ENCODE measurements around the gene TRABD2B. TPM values are rescaled to one million over a fixed set of nuclear protein-coding genes. Genes with fewer than 3 reads are reported as not detected.
A peak's percentile ranks its signal among the peaks of the same experiment; 100 is the strongest.

The TRABD2B gene
- total and polyA plus RNA-seq, 4 donors: 0.28 to 2.6 (median 1.3) TPM

DNA sequence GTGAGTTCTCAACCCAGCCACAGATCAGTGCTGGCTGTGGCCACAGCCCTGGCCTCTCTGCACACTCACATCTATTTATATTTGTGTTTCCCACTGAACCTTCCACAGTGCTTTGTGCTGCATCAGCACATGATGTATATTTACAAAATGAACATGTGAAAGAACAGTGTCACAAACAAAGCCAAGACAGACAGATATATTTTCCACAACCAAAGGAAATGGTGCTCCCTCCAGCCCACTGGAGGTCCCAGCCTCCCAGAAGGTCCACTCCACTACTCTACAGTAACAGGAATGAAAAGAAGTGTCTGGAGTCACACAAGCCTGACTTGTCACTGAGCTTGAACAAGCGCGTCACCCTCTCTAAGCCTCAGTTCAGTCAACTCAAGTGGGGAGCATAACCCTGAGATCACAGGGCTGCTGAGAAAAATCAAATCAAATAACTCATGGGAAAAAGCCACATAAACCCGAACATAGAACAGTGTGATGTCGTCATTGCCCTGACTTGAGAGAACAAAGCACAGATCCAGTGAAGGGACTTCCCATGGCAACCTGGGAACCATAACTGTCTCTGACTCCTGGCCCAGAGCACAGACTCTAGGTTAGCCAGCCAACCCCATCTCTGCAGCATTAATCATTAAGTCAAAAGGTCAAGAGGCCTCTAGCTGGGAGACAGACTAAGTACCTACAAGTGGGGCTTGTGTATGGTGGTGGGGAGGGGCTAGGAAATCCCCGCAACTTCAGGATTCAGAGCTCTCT, 121.2 kb downstream of the TRABD2B start (continued):
- peak in 1 of 2 donors; percentile 32 for TF ChIP-seq RAD21 (IDR thresholded peaks at IDR 0.05)
- no peak for TF ChIP-seq FOXA1 (IDR thresholded peaks at IDR 0.05)
- no peak for TF ChIP-seq EGR1 (IDR thresholded peaks at IDR 0.05; ENCODE audit: low read depth in 2 of 2)
- peak; percentile 17 to 46 for TF ChIP-seq HNF4A (conservative IDR thresholded peaks at IDR 0.05)

DNA sequence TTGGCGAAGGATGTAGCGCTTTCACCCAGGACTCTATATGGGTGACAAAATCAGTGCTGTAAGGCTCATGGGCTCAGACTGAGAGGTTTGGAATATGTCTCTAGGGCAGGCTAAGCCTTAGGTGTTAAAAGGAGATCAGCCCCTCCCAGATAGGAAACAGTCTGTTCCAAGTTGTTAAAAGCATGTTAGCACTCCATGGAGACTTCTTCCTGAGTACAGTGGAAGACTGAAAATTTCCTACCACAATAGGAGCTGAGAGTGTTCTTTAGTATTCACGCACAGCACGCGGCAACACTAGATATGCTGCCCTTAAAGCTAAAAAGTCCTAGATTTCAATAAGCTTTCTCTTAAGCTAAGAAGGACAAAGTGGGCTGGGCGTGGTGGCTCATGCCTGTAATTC, 122.1 kb downstream of the TRABD2B start:
- no peaks in the 10 kb centered on the region for H3K27me3 ChIP-seq (ENCODE audit: control insufficient read depth in 4 of 4, insufficient read depth in 4 of 4, low read length in 3 of 4)
- H3K9ac ChIP-seq (ENCODE audit: low read depth in 1 of 2, low read length in 2 of 2): no peak overlapping the region
- no peak for DNase-seq (ENCODE audit: low spot score)
- 94% methylated on average over 6 of the region's 6 CpGs for WGBS
- TF ChIP-seq FOXA1 (IDR thresholded peaks at IDR 0.05) (no peak), TAF1 (conservative IDR thresholded peaks at IDR 0.05) (no peak), HNF4A (conservative IDR thresholded peaks at IDR 0.05) (no peak), GABPA (IDR thresholded peaks at IDR 0.05 in 1 of 2, conservative IDR thresholded peaks at IDR 0.05 in 1 of 2) (no peak), NR2F2 (IDR thresholded peaks at IDR 0.05) (no peak), RAD21 (IDR thresholded peaks at IDR 0.05) (no peak), RXRA (IDR thresholded peaks at IDR 0.05) (no peak), YY1 (IDR thresholded peaks at IDR 0.05) (no peak), JUND (IDR thresholded peaks at IDR 0.05) (no peak), FOXA2 (IDR thresholded peaks at IDR 0.05) (no peak), SP1 (IDR thresholded peaks at IDR 0.05) (no peak), EGR1 (IDR thresholded peaks at IDR 0.05; ENCODE audit: low read depth in 2 of 2) (no peak)
- TF ChIP-seq, protein P1, sequence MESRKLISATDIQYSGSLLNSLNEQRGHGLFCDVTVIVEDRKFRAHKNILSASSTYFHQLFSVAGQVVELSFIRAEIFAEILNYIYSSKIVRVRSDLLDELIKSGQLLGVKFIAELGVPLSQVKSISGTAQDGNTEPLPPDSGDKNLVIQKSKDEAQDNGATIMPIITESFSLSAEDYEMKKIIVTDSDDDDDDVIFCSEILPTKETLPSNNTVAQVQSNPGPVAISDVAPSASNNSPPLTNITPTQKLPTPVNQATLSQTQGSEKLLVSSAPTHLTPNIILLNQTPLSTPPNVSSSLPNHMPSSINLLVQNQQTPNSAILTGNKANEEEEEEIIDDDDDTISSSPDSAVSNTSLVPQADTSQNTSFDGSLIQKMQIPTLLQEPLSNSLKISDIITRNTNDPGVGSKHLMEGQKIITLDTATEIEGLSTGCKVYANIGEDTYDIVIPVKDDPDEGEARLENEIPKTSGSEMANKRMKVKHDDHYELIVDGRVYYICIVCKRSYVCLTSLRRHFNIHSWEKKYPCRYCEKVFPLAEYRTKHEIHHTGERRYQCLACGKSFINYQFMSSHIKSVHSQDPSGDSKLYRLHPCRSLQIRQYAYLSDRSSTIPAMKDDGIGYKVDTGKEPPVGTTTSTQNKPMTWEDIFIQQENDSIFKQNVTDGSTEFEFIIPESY (IDR thresholded peaks at IDR 0.05): no peak
- TF ChIP-seq, protein P2, sequence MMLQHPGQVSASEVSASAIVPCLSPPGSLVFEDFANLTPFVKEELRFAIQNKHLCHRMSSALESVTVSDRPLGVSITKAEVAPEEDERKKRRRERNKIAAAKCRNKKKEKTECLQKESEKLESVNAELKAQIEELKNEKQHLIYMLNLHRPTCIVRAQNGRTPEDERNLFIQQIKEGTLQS (IDR thresholded peaks at IDR 0.05): no peak
- TF ChIP-seq, protein P3, sequence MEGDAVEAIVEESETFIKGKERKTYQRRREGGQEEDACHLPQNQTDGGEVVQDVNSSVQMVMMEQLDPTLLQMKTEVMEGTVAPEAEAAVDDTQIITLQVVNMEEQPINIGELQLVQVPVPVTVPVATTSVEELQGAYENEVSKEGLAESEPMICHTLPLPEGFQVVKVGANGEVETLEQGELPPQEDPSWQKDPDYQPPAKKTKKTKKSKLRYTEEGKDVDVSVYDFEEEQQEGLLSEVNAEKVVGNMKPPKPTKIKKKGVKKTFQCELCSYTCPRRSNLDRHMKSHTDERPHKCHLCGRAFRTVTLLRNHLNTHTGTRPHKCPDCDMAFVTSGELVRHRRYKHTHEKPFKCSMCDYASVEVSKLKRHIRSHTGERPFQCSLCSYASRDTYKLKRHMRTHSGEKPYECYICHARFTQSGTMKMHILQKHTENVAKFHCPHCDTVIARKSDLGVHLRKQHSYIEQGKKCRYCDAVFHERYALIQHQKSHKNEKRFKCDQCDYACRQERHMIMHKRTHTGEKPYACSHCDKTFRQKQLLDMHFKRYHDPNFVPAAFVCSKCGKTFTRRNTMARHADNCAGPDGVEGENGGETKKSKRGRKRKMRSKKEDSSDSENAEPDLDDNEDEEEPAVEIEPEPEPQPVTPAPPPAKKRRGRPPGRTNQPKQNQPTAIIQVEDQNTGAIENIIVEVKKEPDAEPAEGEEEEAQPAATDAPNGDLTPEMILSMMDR (IDR thresholded peaks at IDR 0.05; ENCODE audit: low read depth, low read length, missing input control): no peak
- TF ChIP-seq, protein P4, sequence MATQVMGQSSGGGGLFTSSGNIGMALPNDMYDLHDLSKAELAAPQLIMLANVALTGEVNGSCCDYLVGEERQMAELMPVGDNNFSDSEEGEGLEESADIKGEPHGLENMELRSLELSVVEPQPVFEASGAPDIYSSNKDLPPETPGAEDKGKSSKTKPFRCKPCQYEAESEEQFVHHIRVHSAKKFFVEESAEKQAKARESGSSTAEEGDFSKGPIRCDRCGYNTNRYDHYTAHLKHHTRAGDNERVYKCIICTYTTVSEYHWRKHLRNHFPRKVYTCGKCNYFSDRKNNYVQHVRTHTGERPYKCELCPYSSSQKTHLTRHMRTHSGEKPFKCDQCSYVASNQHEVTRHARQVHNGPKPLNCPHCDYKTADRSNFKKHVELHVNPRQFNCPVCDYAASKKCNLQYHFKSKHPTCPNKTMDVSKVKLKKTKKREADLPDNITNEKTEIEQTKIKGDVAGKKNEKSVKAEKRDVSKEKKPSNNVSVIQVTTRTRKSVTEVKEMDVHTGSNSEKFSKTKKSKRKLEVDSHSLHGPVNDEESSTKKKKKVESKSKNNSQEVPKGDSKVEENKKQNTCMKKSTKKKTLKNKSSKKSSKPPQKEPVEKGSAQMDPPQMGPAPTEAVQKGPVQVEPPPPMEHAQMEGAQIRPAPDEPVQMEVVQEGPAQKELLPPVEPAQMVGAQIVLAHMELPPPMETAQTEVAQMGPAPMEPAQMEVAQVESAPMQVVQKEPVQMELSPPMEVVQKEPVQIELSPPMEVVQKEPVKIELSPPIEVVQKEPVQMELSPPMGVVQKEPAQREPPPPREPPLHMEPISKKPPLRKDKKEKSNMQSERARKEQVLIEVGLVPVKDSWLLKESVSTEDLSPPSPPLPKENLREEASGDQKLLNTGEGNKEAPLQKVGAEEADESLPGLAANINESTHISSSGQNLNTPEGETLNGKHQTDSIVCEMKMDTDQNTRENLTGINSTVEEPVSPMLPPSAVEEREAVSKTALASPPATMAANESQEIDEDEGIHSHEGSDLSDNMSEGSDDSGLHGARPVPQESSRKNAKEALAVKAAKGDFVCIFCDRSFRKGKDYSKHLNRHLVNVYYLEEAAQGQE (IDR thresholded peaks at IDR 0.05): no peak
- TF ChIP-seq, protein P5, sequence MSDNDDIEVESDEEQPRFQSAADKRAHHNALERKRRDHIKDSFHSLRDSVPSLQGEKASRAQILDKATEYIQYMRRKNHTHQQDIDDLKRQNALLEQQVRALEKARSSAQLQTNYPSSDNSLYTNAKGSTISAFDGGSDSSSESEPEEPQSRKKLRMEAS (IDR thresholded peaks at IDR 0.05): no peak
- H3K36me3 ChIP-seq (ENCODE audit: control insufficient read depth in 4 of 4, insufficient read depth in 3 of 4, low read depth in 1 of 4, low read length in 3 of 4): no peaks in the 10 kb centered on the region
- H3K4me1 ChIP-seq (ENCODE audit: control insufficient read depth in 4 of 4, insufficient read depth in 4 of 4, low read length in 3 of 4): peaks cover 3 to 53% (median 36%) of the 10 kb centered on the region in 4 donors
- no peaks in the 10 kb centered on the region for H3K9me3 ChIP-seq (ENCODE audit: control insufficient read depth in 4 of 4, low read length in 3 of 4)
- no peak overlapping the region for H3K4me3 ChIP-seq (ENCODE audit: low read depth in 1 of 3, low read length in 3 of 3)
- peak overlapping the region; percentile 70 to 76 for H3K27ac ChIP-seq (ENCODE audit: low read depth in 1 of 2, low read length in 2 of 2)
